ENCODE results near the gene MTUS2. TPM values are rescaled to one million over a fixed set of nuclear protein-coding genes. Genes with fewer than 3 reads are reported as not detected.

Gene MTUS2
- total RNA-seq, 6 donors from 2014 or later: 0.11 to 1.6 (median 0.20) TPM; not detected in 1

GRCh38 chr13:29526741-29527140 is 706.6 kb downstream of the MTUS2 start:
- peaks cover 0 to 38% (median 9%) of the 10 kb centered on the region in 4 donors for H3K36me3 ChIP-seq
- no peaks in the 10 kb centered on the region for H3K9me3 ChIP-seq
- DNase-seq: no peak

GRCh38 chr13:29527511-29527910 is 707.4 kb downstream of the MTUS2 start:
- H3K9me3 ChIP-seq: no peaks in the 10 kb centered on the region
- DNase-seq: no peak
- no peaks in the 10 kb centered on the region for H3K4me1 ChIP-seq
- WGBS, 2 donors: 68 to 94% methylated on average over 7 to 8 of the region's 8 CpGs
- peaks cover 0 to 34% (median 9%) of the 10 kb centered on the region in 4 donors for H3K36me3 ChIP-seq
- no peak overlapping the region for H3K27ac ChIP-seq
- H3K4me3 ChIP-seq: no peak overlapping the region
- no peak for ATAC-seq (ENCODE audit: low FRiP score in 2 of 2)
- H3K27me3 ChIP-seq: no peaks in the 10 kb centered on the region
- TF ChIP-seq POLR2AphosphoS5 (IDR thresholded peaks at IDR 0.05): no peak
- TF ChIP-seq POLR2A (IDR thresholded peaks at IDR 0.05): no peak
- no peak for TF ChIP-seq CTCF (IDR thresholded peaks at IDR 0.05)
- TF ChIP-seq EP300 (IDR thresholded peaks at IDR 0.05): no peak

More at GRCh38 chr13:29526741-29527140, 706.6 kb downstream of the MTUS2 start:
- Histone ChIP-seq H3K4me3 (no peak overlapping the region), H3K27ac (no peak overlapping the region), H3K4me1 (no peaks in the 10 kb centered on the region), H3K27me3 (no peaks in the 10 kb centered on the region)
- TF ChIP-seq POLR2AphosphoS5 (IDR thresholded peaks at IDR 0.05): no peak
- TF ChIP-seq POLR2A (IDR thresholded peaks at IDR 0.05): no peak
- no peak for TF ChIP-seq CTCF (IDR thresholded peaks at IDR 0.05)
- TF ChIP-seq EP300 (IDR thresholded peaks at IDR 0.05): no peak
- WGBS, 2 donors: 96% methylated on average over 14 of the region's 14 CpGs
- no peak for ATAC-seq (ENCODE audit: low FRiP score in 2 of 2)

DNA sequence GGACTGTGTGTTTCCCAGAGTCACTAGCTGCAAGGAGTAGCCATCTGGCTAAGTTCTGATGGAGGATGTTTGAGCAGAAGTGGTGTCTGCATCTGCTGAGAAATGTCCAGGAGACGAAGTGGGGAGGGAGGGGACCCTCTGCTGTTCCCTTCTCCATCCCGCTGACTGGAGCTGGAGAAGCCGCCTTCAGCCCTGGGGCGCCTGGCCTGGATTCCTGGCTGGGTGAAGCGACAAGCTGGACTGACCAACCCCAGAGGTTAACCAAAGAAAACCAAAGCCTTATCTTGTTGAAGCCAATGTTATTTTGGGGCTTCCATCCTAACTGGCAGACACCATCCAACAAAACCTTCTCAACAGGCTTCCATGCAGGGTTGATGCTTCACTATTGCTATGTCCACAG is 707.8 kb downstream of the MTUS2 start:
- Histone ChIP-seq H3K27me3 (no peaks in the 10 kb centered on the region), H3K36me3 (peaks cover 0 to 31% (median 8%) of the 10 kb centered on the region in 4 donors), H3K9me3 (no peaks in the 10 kb centered on the region), H3K4me1 (no peaks in the 10 kb centered on the region), H3K27ac (no peak overlapping the region), H3K4me3 (no peak overlapping the region)
- TF ChIP-seq CTCF (IDR thresholded peaks at IDR 0.05) (no peak), EP300 (IDR thresholded peaks at IDR 0.05) (no peak), POLR2AphosphoS5 (IDR thresholded peaks at IDR 0.05) (no peak)
- 78 to 96% methylated on average over 4 to 5 of the region's 5 CpGs for WGBS, 2 donors
- DNase-seq (no peak), ATAC-seq (ENCODE audit: low FRiP score in 2 of 2) (no peak)

DNA sequence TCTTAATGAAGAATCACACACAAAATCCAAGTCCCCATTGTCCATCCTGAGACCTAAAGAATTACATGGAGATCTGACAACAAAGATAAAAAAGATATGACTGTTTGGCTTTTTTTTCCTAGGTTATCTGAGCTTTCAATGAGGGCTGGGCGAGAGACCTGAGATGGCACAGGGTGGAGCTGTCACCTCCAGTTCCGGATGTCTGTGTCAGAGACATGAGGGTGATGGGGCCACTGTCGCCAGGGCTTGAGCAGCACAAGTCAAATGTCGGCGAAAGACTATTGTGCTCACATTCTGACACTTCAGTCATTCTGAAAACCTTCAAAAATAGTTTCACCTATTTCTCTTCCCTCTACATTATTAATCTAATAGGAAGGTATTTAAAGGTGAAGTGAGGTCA is 709.6 kb downstream of the MTUS2 start:
- ATAC-seq (ENCODE audit: low FRiP score in 2 of 2) (no peak), DNase-seq (no peak)
- TF ChIP-seq POLR2AphosphoS5 (IDR thresholded peaks at IDR 0.05) (no peak), CTCF (IDR thresholded peaks at IDR 0.05) (no peak)
- WGBS, 2 donors: 88 to 93% methylated on average over 5 of the region's 5 CpGs
- peaks cover 0 to 20% (median 5%) of the 10 kb centered on the region in 4 donors for H3K36me3 ChIP-seq
- H3K4me3 ChIP-seq: no peak overlapping the region
- H3K27me3 ChIP-seq: no peaks in the 10 kb centered on the region
- no peaks in the 10 kb centered on the region for H3K9me3 ChIP-seq
- H3K27ac ChIP-seq: no peak overlapping the region
- no peaks in the 10 kb centered on the region for H3K4me1 ChIP-seq

DNA sequence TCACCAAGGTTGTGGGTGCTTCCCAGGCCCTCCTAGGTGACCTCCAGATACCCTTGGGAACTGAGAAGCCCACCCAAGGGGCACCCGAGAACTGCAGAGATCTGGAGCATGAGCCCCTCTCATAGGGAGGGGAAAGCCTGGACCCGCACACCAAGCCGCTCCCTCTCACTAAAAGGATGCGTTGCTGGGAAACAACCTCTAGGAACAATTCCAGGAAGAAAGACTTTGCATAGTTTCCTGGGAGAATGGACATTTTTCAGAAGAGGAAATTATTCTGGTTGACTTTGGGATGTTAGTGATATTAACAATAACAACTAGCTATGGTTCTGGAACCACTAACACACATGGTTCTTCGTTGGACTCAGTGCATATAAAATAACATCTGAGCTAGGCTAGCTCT is 710.8 kb downstream of the MTUS2 start:
- Histone ChIP-seq H3K4me3 (no peak overlapping the region), H3K4me1 (no peaks in the 10 kb centered on the region), H3K27me3 (no peaks in the 10 kb centered on the region), H3K27ac (no peak overlapping the region), H3K9me3 (no peaks in the 10 kb centered on the region), H3K36me3 (peaks cover 0 to 20% (median 5%) of the 10 kb centered on the region in 4 donors)
- 82 to 90% methylated on average over 4 to 5 of the region's 5 CpGs for WGBS, 2 donors
- no peak for ATAC-seq (ENCODE audit: low FRiP score in 2 of 2)
- TF ChIP-seq POLR2AphosphoS5 (IDR thresholded peaks at IDR 0.05) (no peak), POLR2A (IDR thresholded peaks at IDR 0.05) (no peak), EP300 (IDR thresholded peaks at IDR 0.05) (no peak), CTCF (IDR thresholded peaks at IDR 0.05) (no peak)
- DNase-seq: no peak
